KMS-11 (cell line): Measurements from ENCODE around the gene GALNT10.

Experiments
- H2AFZ ChIP-seq: fragments of 200-600 bp; sonication (generic); 2 replicates; pipeline ENCODE4 v1.6.1; 2016; ENCODE audit warnings: antibody characterized with exemption, mixed run types, low read depth
- H3K27ac ChIP-seq: fragments of 200-600 bp; sonication (generic); 2 replicates; pipeline ENCODE4 v1.6.1; 2016; ENCODE audit warnings: mild to moderate bottlenecking, mixed run types
- H3K27me3 ChIP-seq: fragments of 200-600 bp; sonication (generic); 2 replicates; pipeline ENCODE4 v1.6.1; 2017; ENCODE audit warnings: mild to moderate bottlenecking, low read depth, mixed run types, moderate library complexity; ENCODE audit not compliant: insufficient read depth
- H3K36me3 ChIP-seq: fragments of 200-600 bp; sonication (generic); 2 replicates; pipeline ENCODE4 v1.6.1; 2017; ENCODE audit warnings: mild to moderate bottlenecking, mixed run types; ENCODE audit not compliant: insufficient read depth
- H3K4me1 ChIP-seq: fragments of 200-600 bp; sonication (generic); 2 replicates; pipeline ENCODE4 v1.6.1; 2016; ENCODE audit warnings: mild to moderate bottlenecking, low read depth, mixed run types; ENCODE audit not compliant: poor library complexity, severe bottlenecking
- H3K4me2 ChIP-seq: fragments of 200-600 bp; sonication (generic); 2 replicates; pipeline ENCODE4 v1.7.0; 2016; ENCODE audit warnings: mild to moderate bottlenecking, mixed run types
- H3K4me3 ChIP-seq: fragments of 200-600 bp; sonication (generic); IDR thresholded peaks from 2 replicates; pipeline ENCODE4 v1.6.1; 2017; ENCODE audit warnings: low read depth, low read length, mixed read lengths; ENCODE audit not compliant: insufficient read depth
- H3K79me2 ChIP-seq: fragments of 200-600 bp; sonication (generic); 2 replicates; pipeline ENCODE4 v1.6.1; 2016; ENCODE audit warnings: low read depth, mixed run types; ENCODE audit not compliant: insufficient read depth
- H3K9ac ChIP-seq: fragments of 200-600 bp; sonication (generic); 2 replicates; pipeline ENCODE4 v1.6.1; 2016; ENCODE audit warnings: mild to moderate bottlenecking, mixed run types
- H4K20me1 ChIP-seq: fragments of 200-600 bp; sonication (generic); 2 replicates; pipeline ENCODE4 v1.6.1; 2016; ENCODE audit warnings: mild to moderate bottlenecking, mixed run types; ENCODE audit not compliant: insufficient read depth
- CTCF ChIP-seq: fragments of 200-600 bp; sonication (generic); conservative IDR thresholded peaks from 2 replicates; pipeline ENCODE4 v1.6.1; 2017; ENCODE audit warnings: low read depth, mild to moderate bottlenecking, antibody characterized with exemption, low read length, moderate library complexity, mixed read lengths

The GALNT10 gene

GRCh38 chr5:154444556-154445421, 254.3 kb downstream of the GALNT10 start:
- H3K9ac ChIP-seq = peak overlapping the region; percentile 29; the same call in 1 of the 2 replicates
- H2AFZ ChIP-seq = peak overlapping the region; percentile 64; the same call in 1 of the 2 replicates
- no peaks in the 10 kb centered on the region for H4K20me1 ChIP-seq
- H3K4me1 ChIP-seq = peaks cover 15% of the 10 kb centered on the region
- H3K4me3 ChIP-seq = no peak overlapping the region
- H3K36me3 ChIP-seq = no peaks in the 10 kb centered on the region
- H3K4me2 ChIP-seq = peak overlapping the region; percentile 66
- H3K27ac ChIP-seq = no peak overlapping the region
- no peaks in the 10 kb centered on the region for H3K27me3 ChIP-seq
- no peaks in the 10 kb centered on the region for H3K79me2 ChIP-seq
- TF ChIP-seq CTCF = no peak

GRCh38 chr5:154445422-154446194, 255.1 kb downstream of the GALNT10 start, which contains the start of gene SAP30L:
Gene SAP30L, plus strand, starts transcription at chr5:154445997. Its CDS starts 608 bp downstream, at chr5:154446605.
- Histone ChIP-seq H3K9ac (peak within 1 kb of the TSS; percentile 37; the same call in 1 of the 2 replicates), H3K4me2 (peak within 1 kb of the TSS; percentile 84), H3K4me1 (peaks cover 19% of the 10 kb centered on the region), H3K79me2 (no peaks in the 10 kb centered on the region), H3K27ac (no peak within 1 kb of the TSS), H2AFZ (peak within 1 kb of the TSS; percentile 64), H3K4me3 (no peak within 1 kb of the TSS), H3K27me3 (no peaks in the 10 kb centered on the region), H4K20me1 (no peaks in the 10 kb centered on the region), H3K36me3 (no peaks in the 10 kb centered on the region)
- no peak for TF ChIP-seq CTCF

- peaks cover 19% of the 10 kb centered on the region for H3K4me1 ChIP-seq
- TF ChIP-seq CTCF = no peak
- no peak overlapping the region for H3K27ac ChIP-seq
- H2AFZ ChIP-seq = peak overlapping the region; percentile 64
- H3K36me3 ChIP-seq = no peaks in the 10 kb centered on the region
- H3K4me3 ChIP-seq = no peak overlapping the region
- no peaks in the 10 kb centered on the region for H3K79me2 ChIP-seq
- no peaks in the 10 kb centered on the region for H4K20me1 ChIP-seq
- peak overlapping the region; percentile 84 for H3K4me2 ChIP-seq
- H3K9ac ChIP-seq = peak overlapping the region; percentile 37; the same call in 1 of the 2 replicates
- H3K27me3 ChIP-seq = no peaks in the 10 kb centered on the region
Measured at GRCh38 chr5:154446195-154447088, 255.9 kb downstream of the GALNT10 start.
